AG10803 (cell line): ENCODE data around the gene BOD1.

ENCODE experiments used
- DNase-seq: peaks from one replicate; pipeline ENCODE4 v3.0.0; 2010; ENCODE audit warnings: low read depth
- H3K4me3 ChIP-seq: 2 replicates; pipeline ENCODE4 v1.5.1; 2011; ENCODE audit warnings: mild to moderate bottlenecking, low read length, control low read depth
- TF ChIP-seq, protein P1 (sequence below): conservative IDR thresholded peaks from 2 replicates; pipeline ENCODE4 v1.5.1; 2011; ENCODE audit warnings: mild to moderate bottlenecking, low read length, control low read depth, inconsistent platforms

Gene BOD1

DNA sequence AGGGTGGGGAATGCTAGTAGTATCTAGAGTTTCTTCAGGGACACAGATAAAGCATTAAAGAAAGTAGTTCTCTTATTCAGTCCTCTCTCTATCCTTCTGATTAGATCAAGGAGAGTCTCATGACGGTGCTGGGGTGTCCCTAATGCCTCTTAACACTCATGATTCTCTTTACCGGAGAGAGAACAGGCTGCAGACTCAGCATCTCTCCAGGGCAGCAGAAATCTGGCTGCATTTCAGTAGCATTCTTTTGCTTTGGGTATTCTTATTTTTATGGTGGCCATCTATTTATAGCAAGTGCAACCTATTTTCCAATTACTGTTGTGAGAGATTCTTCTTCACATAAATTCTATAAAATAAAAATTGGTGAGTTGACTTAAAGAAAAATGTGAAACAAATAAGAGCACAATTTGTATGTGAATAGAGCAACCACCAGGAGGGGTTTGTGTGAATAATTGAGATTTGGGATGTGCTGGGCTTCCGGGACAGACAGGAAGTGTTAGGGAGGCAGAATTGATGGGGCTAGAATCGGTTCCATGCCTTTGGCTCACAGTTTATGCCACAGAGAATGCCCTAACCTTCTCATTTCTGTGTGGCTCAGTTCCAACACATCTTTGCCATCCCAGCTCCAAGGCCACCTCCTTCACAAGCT is 23.8 kb upstream of the BOD1 start:
- TF ChIP-seq, protein P1, sequence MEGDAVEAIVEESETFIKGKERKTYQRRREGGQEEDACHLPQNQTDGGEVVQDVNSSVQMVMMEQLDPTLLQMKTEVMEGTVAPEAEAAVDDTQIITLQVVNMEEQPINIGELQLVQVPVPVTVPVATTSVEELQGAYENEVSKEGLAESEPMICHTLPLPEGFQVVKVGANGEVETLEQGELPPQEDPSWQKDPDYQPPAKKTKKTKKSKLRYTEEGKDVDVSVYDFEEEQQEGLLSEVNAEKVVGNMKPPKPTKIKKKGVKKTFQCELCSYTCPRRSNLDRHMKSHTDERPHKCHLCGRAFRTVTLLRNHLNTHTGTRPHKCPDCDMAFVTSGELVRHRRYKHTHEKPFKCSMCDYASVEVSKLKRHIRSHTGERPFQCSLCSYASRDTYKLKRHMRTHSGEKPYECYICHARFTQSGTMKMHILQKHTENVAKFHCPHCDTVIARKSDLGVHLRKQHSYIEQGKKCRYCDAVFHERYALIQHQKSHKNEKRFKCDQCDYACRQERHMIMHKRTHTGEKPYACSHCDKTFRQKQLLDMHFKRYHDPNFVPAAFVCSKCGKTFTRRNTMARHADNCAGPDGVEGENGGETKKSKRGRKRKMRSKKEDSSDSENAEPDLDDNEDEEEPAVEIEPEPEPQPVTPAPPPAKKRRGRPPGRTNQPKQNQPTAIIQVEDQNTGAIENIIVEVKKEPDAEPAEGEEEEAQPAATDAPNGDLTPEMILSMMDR = 0 out of 2 replicates have a peak, but pooled peaks have one; percentile 8
- H3K4me3 ChIP-seq = no peak overlapping the region
- no peak for DNase-seq

DNA sequence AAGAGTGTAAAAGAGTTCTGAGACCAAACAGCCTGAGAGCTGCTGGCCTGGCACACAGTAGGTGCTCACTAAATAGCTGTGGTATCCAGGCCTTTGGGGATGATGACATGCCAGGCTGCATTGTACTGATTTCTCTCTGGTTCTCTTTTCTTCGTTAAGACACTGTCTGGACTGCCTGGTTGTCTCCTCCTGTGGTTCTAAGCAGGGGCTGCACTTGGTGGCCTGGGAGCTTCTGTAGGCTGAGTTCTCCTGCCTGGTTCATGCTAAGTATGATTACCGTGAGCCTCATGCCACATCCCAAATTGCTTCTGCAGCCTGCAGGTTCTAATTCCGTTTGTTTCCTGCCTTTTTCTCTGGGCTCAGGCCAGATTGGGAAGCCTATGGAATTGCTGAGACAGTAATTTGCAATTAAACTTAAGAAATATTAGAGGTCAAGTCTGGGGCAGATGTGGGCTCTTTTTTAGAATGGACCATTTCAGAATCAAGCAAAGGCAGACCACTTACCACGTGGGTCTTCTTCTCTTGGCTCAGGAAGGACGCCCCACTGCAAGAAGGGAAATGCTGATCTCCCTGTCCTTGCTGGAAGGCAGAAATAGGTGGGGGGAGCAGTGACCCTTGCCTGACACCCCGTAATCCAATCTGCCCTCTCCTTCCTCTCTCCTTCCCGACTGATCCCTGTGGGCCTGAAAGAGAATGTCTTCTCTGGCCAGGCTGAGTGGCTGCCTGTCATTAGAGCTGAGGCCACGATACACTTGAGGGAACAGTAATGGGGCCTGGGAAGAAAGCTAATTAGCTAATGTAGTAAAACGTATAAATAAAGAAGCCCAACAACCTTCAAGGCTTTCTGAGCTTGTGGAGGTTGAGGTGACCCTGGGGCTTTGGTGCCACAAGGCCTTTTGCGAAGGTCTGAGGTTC is 21.9 kb upstream of the BOD1 start:
- TF ChIP-seq, protein P1 = no peak
- no peak overlapping the region for H3K4me3 ChIP-seq
- no peak for DNase-seq

DNA sequence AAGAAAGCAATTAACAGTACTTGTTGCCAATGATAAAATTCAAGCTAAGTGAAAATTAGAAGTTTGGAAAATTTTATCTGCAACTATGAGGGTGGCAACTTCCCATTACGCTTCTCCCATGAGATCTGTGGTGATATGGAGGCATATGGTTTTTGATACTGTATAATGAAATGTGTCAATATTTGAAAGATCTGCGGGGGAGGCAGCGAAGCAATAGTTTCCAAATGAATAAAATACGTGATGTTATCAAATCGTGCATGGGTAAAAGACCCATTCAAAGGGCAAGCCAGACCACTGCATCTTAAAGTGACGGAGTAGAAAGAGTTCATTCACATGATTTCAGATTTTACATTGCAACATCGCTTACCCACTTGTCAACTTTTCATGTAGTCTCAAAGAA is 20.9 kb upstream of the BOD1 start:
- no peak overlapping the region for H3K4me3 ChIP-seq
- DNase-seq = no peak
- TF ChIP-seq, protein P1 = no peak

DNA sequence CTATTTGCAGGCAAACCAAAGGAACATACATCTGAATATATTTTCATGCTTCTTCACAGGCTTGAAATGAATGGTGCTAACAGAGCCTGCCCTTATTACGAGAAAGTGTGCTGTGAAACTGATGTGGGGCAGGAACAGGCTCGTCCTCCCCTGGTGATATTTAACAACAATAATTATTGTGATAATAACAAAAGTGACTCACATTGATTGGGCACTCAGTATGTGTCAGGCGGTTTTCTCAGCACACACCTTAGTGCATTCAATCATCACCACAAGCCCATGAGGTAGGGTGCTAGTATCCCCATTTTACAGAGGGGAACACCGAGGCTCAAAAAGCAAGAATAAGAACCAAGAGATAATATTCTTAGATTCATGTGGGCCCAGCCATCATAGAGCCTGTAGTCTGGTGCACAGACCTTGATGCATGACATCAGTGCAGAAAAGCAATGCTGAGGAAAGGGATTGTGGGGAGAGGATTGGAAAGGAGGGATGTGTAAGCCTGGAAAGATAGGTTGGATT is 18.1 kb upstream of the BOD1 start:
- no peak overlapping the region for H3K4me3 ChIP-seq
- no peak for DNase-seq
- TF ChIP-seq, protein P1 = no peak

DNA sequence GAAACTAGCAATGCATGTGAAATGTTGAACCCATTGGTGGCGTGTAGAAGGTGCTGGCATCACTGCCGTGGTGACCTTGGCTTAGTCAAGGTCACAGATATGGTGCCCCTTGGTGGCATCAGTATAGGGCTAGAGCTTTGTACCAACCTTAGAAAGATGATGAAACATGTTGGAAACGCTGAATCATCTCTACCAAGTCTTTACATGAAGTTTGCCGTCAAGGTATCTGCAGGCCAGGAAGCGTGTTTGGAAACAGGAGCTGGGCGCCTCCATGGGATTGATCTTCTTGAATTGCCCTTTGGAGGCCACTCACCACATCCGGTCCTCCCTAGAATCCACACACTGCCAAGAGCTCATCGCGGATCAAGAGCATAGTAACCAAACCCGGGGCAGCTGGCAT is 16.9 kb upstream of the BOD1 start:
- no peak for DNase-seq

DNA sequence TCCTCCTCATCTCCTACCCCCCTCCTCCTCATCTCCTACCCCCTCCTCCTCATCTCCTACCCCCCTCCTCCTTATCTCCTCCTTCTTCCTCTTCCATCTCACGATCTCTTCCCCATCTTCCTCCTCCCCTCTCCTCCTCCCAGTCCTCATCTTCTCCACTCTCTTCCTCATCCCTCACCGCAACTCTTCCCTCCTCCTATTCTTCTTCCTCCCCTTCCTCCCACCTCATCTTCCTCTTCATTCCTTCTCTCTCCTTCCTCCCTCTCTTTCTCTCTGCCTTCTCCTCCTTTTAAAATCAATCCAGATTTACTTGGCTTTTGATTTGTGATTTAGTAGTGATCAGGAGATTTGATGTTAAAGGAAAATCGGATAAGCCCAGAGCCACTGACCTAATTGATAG is 15.0 kb upstream of the BOD1 start:
- DNase-seq = no peak
- TF ChIP-seq, protein P1 = no peak
- no peak overlapping the region for H3K4me3 ChIP-seq

More for the DNA sequence above, 16.9 kb upstream of the BOD1 start:
- H3K4me3 ChIP-seq = no peak overlapping the region
- TF ChIP-seq, protein P1 = no peak
